Activated T-cell treated with anti-CD3 and anti-CD28 coated beads for 24 hours (primary cell): Measurements from ENCODE around the gene HSD3B7.

Experiments used
- DNase-seq: peaks from one replicate; pipeline ENCODE4 v3.0.0-alpha.2; 2020; ENCODE audit warnings: low read depth

Gene HSD3B7

GRCh38 chr16:30957456-30958174 lies 27.4 kb upstream of the HSD3B7 start, which contains the start of gene SETD1A:
Gene SETD1A (plus strand): TSS chr16:30957754. CDS start chr16:30958732, 978 bp downstream.
- DNase-seq: peak; percentile 92

- no peak for DNase-seq
These were observed 26.6 kb upstream of the HSD3B7 start for GRCh38 chr16:30958175-30959079.

GRCh38 chr16:30961384-30961783 lies 23.6 kb upstream of the HSD3B7 start:
- no peak for DNase-seq

- no peak for DNase-seq
These were observed 21.0 kb upstream of the HSD3B7 start for GRCh38 chr16:30963925-30964511.

- no peak for DNase-seq
These were observed 20.3 kb upstream of the HSD3B7 start for GRCh38 chr16:30964574-30965226.

GRCh38 chr16:30965436-30965835 lies 19.6 kb upstream of the HSD3B7 start:
- no peak for DNase-seq

- no peak for DNase-seq
These were observed 18.9 kb upstream of the HSD3B7 start for GRCh38 chr16:30966033-30966619.

- DNase-seq: no peak
These were observed 17.2 kb upstream of the HSD3B7 start for GRCh38 chr16:30967795-30968194.

GRCh38 chr16:30969246-30969842 lies 15.7 kb upstream of the HSD3B7 start:
- no peak for DNase-seq

GRCh38 chr16:30971298-30971697 lies 13.7 kb upstream of the HSD3B7 start:
- no peak for DNase-seq

GRCh38 chr16:30972872-30973271 lies 12.1 kb upstream of the HSD3B7 start:
- no peak for DNase-seq

GRCh38 chr16:30974348-30974747 lies 10.7 kb upstream of the HSD3B7 start:
- DNase-seq: no peak

GRCh38 chr16:30976486-30976885 lies 8.5 kb upstream of the HSD3B7 start:
- DNase-seq: no peak

GRCh38 chr16:30977502-30977901 lies 7.5 kb upstream of the HSD3B7 start:
- no peak for DNase-seq

- no peak for DNase-seq
These were observed 5.6 kb upstream of the HSD3B7 start for GRCh38 chr16:30979170-30980022.

- no peak for DNase-seq
These were observed 5.0 kb upstream of the HSD3B7 start for GRCh38 chr16:30980023-30980371.

GRCh38 chr16:30980434-30980833 lies 4.6 kb upstream of the HSD3B7 start:
- no peak for DNase-seq

- no peak for DNase-seq
These were observed 4.0 kb upstream of the HSD3B7 start for GRCh38 chr16:30980959-30981358.

GRCh38 chr16:30982548-30983288 lies 2.3 kb upstream of the HSD3B7 start:
- no peak for DNase-seq
